Measurements from ENCODE around the gene RUFY4. TPM values are rescaled to one million over a fixed set of nuclear protein-coding genes. Genes with fewer than 3 reads are reported as not detected.

The RUFY4 gene
- total and polyA plus RNA-seq, 2 of the 13 experiments (the other 11 are each of a cell fraction or from before 2014, with no cell fraction given): not detected

DNA sequence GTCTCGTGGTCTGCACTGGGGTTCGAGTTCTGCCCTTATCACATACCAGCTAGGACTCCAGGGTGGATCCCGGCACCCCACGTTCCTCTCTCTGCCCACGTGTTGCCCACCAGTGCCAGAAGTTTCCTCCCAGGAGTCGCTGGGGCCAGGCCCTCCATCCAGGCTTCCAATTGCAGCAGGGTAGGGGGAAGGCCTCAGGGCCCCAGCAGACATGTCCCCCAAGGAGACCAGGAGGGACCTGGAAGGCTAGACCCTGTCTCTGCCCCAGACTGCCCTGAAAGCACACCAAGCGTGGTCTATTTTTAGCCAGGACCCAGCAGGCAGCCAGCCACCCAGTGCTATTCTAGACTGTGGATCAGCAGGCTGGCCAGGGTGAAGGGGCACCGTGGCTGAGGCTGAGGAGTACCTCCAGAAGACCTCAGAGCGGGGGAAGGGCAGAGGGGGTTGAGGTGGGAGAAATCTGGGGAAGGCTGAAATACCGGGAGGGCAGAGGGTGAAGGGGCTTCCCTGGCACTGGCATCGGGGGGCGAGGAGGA, 47.4 kb upstream of the RUFY4 start:
- ATAC-seq (peak; percentile 10; the same call in 2 of the 3 replicates), FAIRE-seq (no peak), DNase-seq (ENCODE audit: low spot score) (no peak)
- Histone ChIP-seq H3K27ac (ENCODE audit: extremely low read length, insufficient read depth, low read length) (no peak overlapping the region), H3K4me3 (replicated peaks in 1 of 3; ENCODE audit: insufficient read depth in 1 of 3, low read depth in 2 of 3, low read length in 3 of 3) (no peak overlapping the region), H3K79me2 (ENCODE audit: insufficient read depth, low read length) (no peaks in the 10 kb centered on the region), H3K9me3 (ENCODE audit: low read length) (no peaks in the 10 kb centered on the region), H2AFZ (ENCODE audit: low read length) (no peak overlapping the region), H3K4me2 (ENCODE audit: low read depth, low read length) (no peak overlapping the region), H3K27me3 (ENCODE audit: control insufficient read depth in 1 of 2, insufficient read depth in 2 of 2, low read length in 2 of 2) (peaks cover 3 to 57% of the 10 kb centered on the region in 2 experiments; a peak in 4 of 5 replicates), H3K36me3 (replicated peaks in 1 of 2; ENCODE audit: control insufficient read depth in 1 of 2, insufficient read depth in 2 of 2, low read length in 2 of 2) (no peaks in the 10 kb centered on the region), H4K20me1 (ENCODE audit: insufficient read depth, low read length) (no peaks in the 10 kb centered on the region), H3K9ac (ENCODE audit: insufficient read depth, low read depth, low read length) (no peak overlapping the region), H3K4me1 (ENCODE audit: insufficient read depth, low read length) (no peaks in the 10 kb centered on the region)
- intact Hi-C loops (cut with micrococcal nuclease; ENCODE audit: unreplicated experiment): no loop called here
- no TSS peak for BruUV-seq (replicated peaks)
- TF ChIP-seq, protein P1, sequence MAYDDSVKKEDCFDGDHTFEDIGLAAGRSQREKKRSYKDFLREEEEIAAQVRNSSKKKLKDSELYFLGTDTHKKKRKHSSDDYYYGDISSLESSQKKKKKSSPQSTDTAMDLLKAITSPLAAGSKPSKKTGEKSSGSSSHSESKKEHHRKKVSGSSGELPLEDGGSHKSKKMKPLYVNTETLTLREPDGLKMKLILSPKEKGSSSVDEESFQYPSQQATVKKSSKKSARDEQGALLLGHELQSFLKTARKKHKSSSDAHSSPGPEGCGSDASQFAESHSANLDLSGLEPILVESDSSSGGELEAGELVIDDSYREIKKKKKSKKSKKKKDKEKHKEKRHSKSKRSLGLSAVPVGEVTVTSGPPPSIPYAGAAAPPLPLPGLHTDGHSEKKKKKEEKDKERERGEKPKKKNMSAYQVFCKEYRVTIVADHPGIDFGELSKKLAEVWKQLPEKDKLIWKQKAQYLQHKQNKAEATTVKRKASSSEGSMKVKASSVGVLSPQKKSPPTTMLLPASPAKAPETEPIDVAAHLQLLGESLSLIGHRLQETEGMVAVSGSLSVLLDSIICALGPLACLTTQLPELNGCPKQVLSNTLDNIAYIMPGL (CRISPR knock-in tag; IDR thresholded peaks at IDR 0.05; ENCODE audit: borderline replicate concordance in 1 of 2, low read depth in 1 of 2): no peak
- TF ChIP-seq NR1H2 (CRISPR knock-in tag; IDR thresholded peaks at IDR 0.05; ENCODE audit: borderline replicate concordance, low read depth) (no peak), HOXA5 (CRISPR knock-in tag; IDR thresholded peaks at IDR 0.05) (no peak), HNRNPL (IDR thresholded peaks at IDR 0.05; ENCODE audit: low read depth, low read length) (no peak), ZNF34 (CRISPR knock-in tag; IDR thresholded peaks at IDR 0.05; ENCODE audit: borderline replicate concordance) (no peak), MBD4 (IDR thresholded peaks at IDR 0.05; ENCODE audit: borderline replicate concordance, low read length) (no peak)
- TF ChIP-seq, protein P2, sequence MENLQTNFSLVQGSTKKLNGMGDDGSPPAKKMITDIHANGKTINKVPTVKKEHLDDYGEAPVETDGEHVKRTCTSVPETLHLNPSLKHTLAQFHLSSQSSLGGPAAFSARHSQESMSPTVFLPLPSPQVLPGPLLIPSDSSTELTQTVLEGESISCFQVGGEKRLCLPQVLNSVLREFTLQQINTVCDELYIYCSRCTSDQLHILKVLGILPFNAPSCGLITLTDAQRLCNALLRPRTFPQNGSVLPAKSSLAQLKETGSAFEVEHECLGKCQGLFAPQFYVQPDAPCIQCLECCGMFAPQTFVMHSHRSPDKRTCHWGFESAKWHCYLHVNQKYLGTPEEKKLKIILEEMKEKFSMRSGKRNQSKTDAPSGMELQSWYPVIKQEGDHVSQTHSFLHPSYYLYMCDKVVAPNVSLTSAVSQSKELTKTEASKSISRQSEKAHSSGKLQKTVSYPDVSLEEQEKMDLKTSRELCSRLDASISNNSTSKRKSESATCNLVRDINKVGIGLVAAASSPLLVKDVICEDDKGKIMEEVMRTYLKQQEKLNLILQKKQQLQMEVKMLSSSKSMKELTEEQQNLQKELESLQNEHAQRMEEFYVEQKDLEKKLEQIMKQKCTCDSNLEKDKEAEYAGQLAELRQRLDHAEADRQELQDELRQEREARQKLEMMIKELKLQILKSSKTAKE (CRISPR knock-in tag; IDR thresholded peaks at IDR 0.05; ENCODE audit: borderline replicate concordance): no peak
- TF ChIP-seq, protein P3, sequence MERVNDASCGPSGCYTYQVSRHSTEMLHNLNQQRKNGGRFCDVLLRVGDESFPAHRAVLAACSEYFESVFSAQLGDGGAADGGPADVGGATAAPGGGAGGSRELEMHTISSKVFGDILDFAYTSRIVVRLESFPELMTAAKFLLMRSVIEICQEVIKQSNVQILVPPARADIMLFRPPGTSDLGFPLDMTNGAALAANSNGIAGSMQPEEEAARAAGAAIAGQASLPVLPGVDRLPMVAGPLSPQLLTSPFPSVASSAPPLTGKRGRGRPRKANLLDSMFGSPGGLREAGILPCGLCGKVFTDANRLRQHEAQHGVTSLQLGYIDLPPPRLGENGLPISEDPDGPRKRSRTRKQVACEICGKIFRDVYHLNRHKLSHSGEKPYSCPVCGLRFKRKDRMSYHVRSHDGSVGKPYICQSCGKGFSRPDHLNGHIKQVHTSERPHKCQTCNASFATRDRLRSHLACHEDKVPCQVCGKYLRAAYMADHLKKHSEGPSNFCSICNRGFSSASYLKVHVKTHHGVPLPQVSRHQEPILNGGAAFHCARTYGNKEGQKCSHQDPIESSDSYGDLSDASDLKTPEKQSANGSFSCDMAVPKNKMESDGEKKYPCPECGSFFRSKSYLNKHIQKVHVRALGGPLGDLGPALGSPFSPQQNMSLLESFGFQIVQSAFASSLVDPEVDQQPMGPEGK (CRISPR knock-in tag; IDR thresholded peaks at IDR 0.05): no peak
- TF ChIP-seq, protein P4, sequence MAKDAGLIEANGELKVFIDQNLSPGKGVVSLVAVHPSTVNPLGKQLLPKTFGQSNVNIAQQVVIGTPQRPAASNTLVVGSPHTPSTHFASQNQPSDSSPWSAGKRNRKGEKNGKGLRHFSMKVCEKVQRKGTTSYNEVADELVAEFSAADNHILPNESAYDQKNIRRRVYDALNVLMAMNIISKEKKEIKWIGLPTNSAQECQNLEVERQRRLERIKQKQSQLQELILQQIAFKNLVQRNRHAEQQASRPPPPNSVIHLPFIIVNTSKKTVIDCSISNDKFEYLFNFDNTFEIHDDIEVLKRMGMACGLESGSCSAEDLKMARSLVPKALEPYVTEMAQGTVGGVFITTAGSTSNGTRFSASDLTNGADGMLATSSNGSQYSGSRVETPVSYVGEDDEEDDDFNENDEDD (CRISPR knock-in tag; IDR thresholded peaks at IDR 0.05; ENCODE audit: borderline replicate concordance): no peak
- TF ChIP-seq, protein P5, sequence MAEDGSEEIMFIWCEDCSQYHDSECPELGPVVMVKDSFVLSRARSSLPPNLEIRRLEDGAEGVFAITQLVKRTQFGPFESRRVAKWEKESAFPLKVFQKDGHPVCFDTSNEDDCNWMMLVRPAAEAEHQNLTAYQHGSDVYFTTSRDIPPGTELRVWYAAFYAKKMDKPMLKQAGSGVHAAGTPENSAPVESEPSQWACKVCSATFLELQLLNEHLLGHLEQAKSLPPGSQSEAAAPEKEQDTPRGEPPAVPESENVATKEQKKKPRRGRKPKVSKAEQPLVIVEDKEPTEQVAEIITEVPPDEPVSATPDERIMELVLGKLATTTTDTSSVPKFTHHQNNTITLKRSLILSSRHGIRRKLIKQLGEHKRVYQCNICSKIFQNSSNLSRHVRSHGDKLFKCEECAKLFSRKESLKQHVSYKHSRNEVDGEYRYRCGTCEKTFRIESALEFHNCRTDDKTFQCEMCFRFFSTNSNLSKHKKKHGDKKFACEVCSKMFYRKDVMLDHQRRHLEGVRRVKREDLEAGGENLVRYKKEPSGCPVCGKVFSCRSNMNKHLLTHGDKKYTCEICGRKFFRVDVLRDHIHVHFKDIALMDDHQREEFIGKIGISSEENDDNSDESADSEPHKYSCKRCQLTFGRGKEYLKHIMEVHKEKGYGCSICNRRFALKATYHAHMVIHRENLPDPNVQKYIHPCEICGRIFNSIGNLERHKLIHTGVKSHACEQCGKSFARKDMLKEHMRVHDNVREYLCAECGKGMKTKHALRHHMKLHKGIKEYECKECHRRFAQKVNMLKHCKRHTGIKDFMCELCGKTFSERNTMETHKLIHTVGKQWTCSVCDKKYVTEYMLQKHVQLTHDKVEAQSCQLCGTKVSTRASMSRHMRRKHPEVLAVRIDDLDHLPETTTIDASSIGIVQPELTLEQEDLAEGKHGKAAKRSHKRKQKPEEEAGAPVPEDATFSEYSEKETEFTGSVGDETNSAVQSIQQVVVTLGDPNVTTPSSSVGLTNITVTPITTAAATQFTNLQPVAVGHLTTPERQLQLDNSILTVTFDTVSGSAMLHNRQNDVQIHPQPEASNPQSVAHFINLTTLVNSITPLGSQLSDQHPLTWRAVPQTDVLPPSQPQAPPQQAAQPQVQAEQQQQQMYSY (CRISPR knock-in tag; IDR thresholded peaks at IDR 0.05): no peak
- in situ Hi-C loops (cut with HindIII; ENCODE audit: extremely low pct_ligation_motif_present, low pct_unique_long_range_greater_than_20kb): no loop called here
- CTCF ChIA-PET (ENCODE audit: low intra/inter-chr PET ratio, low total read pairs): no interaction called here
- POLR2A ChIA-PET: no interaction called here
- WGBS (ENCODE audit: low lambda C conversion rate): 3% methylated on average over 9 of the region's 12 CpGs
